HG02852 (cell line): ENCODE results near the gene SLC5A10.
A peak's percentile ranks its signal among the peaks of the same experiment; 100 is the strongest.

Experiments
- ATAC-seq: cut with Tn5 transposase; IDR thresholded peaks from one replicate; pipeline ENCODE4 v1.9.1; 2021; ENCODE audit warnings: mild to moderate bottlenecking, moderate library complexity; ENCODE audit not compliant: unreplicated experiment

The SLC5A10 gene

GRCh38 chr17:19001907-19002590 is 50.1 kb downstream of the SLC5A10 start:
- no peak for ATAC-seq

- ATAC-seq = no peak
Measured at GRCh38 chr17:19002805-19003542, 51.0 kb downstream of the SLC5A10 start.

- peak; percentile 16 for ATAC-seq
Measured at GRCh38 chr17:19003543-19004420, 51.8 kb downstream of the SLC5A10 start.

- peak; percentile 70 for ATAC-seq
Measured at GRCh38 chr17:19004421-19005136, 52.6 kb downstream of the SLC5A10 start, which contains the start of gene FAM83G. Gene FAM83G, minus strand, starts transcription at chr17:19004764. Its CDS starts 723 bp downstream, at chr17:19004041.

- no peak for ATAC-seq
Measured at GRCh38 chr17:19005137-19005773, 53.3 kb downstream of the SLC5A10 start.

GRCh38 chr17:19005789-19006430 is 53.9 kb downstream of the SLC5A10 start:
- ATAC-seq = no peak

- no peak for ATAC-seq
Measured at GRCh38 chr17:19006698-19007097, 54.7 kb downstream of the SLC5A10 start.

- ATAC-seq = no peak
Measured at GRCh38 chr17:19009970-19010369, 58.0 kb downstream of the SLC5A10 start.

- ATAC-seq = no peak
Measured at GRCh38 chr17:19010729-19011505, 59.0 kb downstream of the SLC5A10 start.

GRCh38 chr17:19011581-19011980 is 59.6 kb downstream of the SLC5A10 start:
- no peak for ATAC-seq

GRCh38 chr17:19012171-19013080 is 60.5 kb downstream of the SLC5A10 start:
- no peak for ATAC-seq

GRCh38 chr17:19013226-19013625 is 61.3 kb downstream of the SLC5A10 start:
- no peak for ATAC-seq

- ATAC-seq = no peak
Measured at GRCh38 chr17:19013806-19014627, 62.1 kb downstream of the SLC5A10 start.

- no peak for ATAC-seq
Measured at GRCh38 chr17:19014628-19015215, 62.8 kb downstream of the SLC5A10 start.

GRCh38 chr17:19015428-19015827 is 63.5 kb downstream of the SLC5A10 start:
- no peak for ATAC-seq

- no peak for ATAC-seq
Measured at GRCh38 chr17:19016297-19016696, 64.3 kb downstream of the SLC5A10 start.

- ATAC-seq = no peak
Measured at GRCh38 chr17:19016881-19017280, 64.9 kb downstream of the SLC5A10 start.
